GM12878 (cell line): ENCODE results near the gene RASSF8. TPM values are rescaled to one million over a fixed set of nuclear protein-coding genes. Genes with fewer than 3 reads are reported as not detected.

Source experiments
- ATAC-seq: fragments of 200-7000 bp; cut with Tn5 transposase; 3 replicates; pipeline ENCODE4 v1.9.1; 2020; ENCODE audit warnings: mild to moderate bottlenecking, moderate library complexity
- BruUV-seq: library from RNA; stranded (reverse); fragments of 400-500 nt; replicated peaks from 2 replicates; lab custom pipeline; 2021; lab: Mats Ljungman, UMichigan
- CTCF ChIA-PET: fragments of 300-600 bp; sonication (Branson Sonifier 250); formaldehyde crosslinking; extraction: SDS; loops from one replicate; lab custom pipeline; 2021; ENCODE audit warnings: inconsistent platforms; lab: Yijun Ruan, JAX
- POLR2A ChIA-PET: fragments of 350-600 bp; formaldehyde crosslinking; extraction: SDS; loops from one replicate; lab custom pipeline; 2021; ENCODE audit warnings: inconsistent platforms; lab: Charles Lee
- RAD21 ChIA-PET: fragments of 300-600 bp; sonication (Branson Sonifier 250); formaldehyde crosslinking; loops from one replicate; lab custom pipeline; 2023; ENCODE audit warnings: antibody characterized with exemption; ENCODE audit not compliant: unreplicated experiment; lab: Charles Lee
- SMC1A ChIA-PET: fragments of 300-600 bp; sonication (Branson Sonifier 250); formaldehyde crosslinking; loops from one replicate; lab custom pipeline; 2023; ENCODE audit not compliant: unreplicated experiment, uncharacterized antibody; lab: Charles Lee
- DNase-seq: peaks from one replicate; pipeline ENCODE4 v3.0.0-alpha.2; 2011; ENCODE audit warnings: low read depth, low spot score
- FAIRE-seq: peaks from 3 replicates; lab custom pipeline; 2011; peaks lifted over from hg19 to GRCh38; lab: Jason Lieb, UNC
- H2AFZ ChIP-seq: 2 replicates; pipeline ENCODE4 v1.6.0; 2011; ENCODE audit warnings: low read depth, low read length, control low read depth; ENCODE audit not compliant: control insufficient read depth
- H3K27ac ChIP-seq: 2 replicates; pipeline ENCODE4 v1.5.1; 2011; ENCODE audit warnings: control low read depth; ENCODE audit not compliant: control insufficient read depth, insufficient read depth
- H3K27me3 ChIP-seq, 2 experiments: replicated peaks in 1 of 2; 2 replicates each; pipeline versions ENCODE4 v1.6.0 to v1.6.1; 2011; ENCODE audit warnings: low read length in 1 of 2; ENCODE audit not compliant: control insufficient read depth in 2 of 2, insufficient read depth in 2 of 2
- H3K36me3 ChIP-seq, 2 experiments: 2 replicates each; pipeline ENCODE4 v1.5.1; 2011; ENCODE audit warnings: low read length in 1 of 2; ENCODE audit not compliant: control insufficient read depth in 2 of 2, insufficient read depth in 2 of 2
- H3K4me1 ChIP-seq: 2 replicates; pipeline ENCODE4 v1.6.1; 2011; ENCODE audit warnings: mild to moderate bottlenecking, low read length, moderate library complexity, mixed read lengths; ENCODE audit not compliant: control insufficient read depth, insufficient read depth
- H3K4me2 ChIP-seq: 2 replicates; pipeline ENCODE4 v1.6.0; 2011; ENCODE audit warnings: control low read depth; ENCODE audit not compliant: control insufficient read depth, insufficient read depth
- H3K4me3 ChIP-seq: fragments of 200-600 bp; sonication (generic); 2 replicates; pipeline ENCODE4 v1.5.1; 2016
- H3K79me2 ChIP-seq: 2 replicates; pipeline ENCODE4 v1.6.0; 2011; ENCODE audit warnings: low read length; ENCODE audit not compliant: control insufficient read depth, insufficient read depth
- H3K9ac ChIP-seq: 2 replicates; pipeline ENCODE4 v1.8.0; 2011; ENCODE audit warnings: low read length, control low read depth, mixed read lengths; ENCODE audit not compliant: control insufficient read depth, insufficient read depth
- H3K9me3 ChIP-seq: replicated peaks from 3 replicates; pipeline ENCODE4 v1.5.1; 2011; ENCODE audit warnings: mild to moderate bottlenecking, low read length; ENCODE audit not compliant: control insufficient read depth, insufficient read depth
- H4K20me1 ChIP-seq: 2 replicates; pipeline ENCODE4 v1.6.0; 2011; ENCODE audit not compliant: control insufficient read depth, insufficient read depth
- BHLHE40 ChIP-seq, 2 experiments: fragments of 450-650 bp in 1 of 2; IDR thresholded peaks; 2 replicates each; pipeline ENCODE4 v1.6.1; 2011 to 2017; ENCODE audit warnings: low read depth in 2 of 2, borderline replicate concordance in 1 of 2, improper control_type of control experiment in 1 of 2, low read length in 1 of 2, mild to moderate bottlenecking in 1 of 2
- BRCA1 ChIP-seq: IDR thresholded peaks from 2 replicates; pipeline ENCODE4 v1.6.1; 2011; ENCODE audit warnings: low read depth, low read length, improper control_type of control experiment
- CREB1 ChIP-seq: IDR thresholded peaks from 2 replicates; pipeline ENCODE4 v1.6.1; 2012; ENCODE audit warnings: low read depth, mild to moderate bottlenecking, inconsistent platforms
- EED ChIP-seq: sonication (generic); IDR thresholded peaks from 2 replicates; pipeline ENCODE4 v1.6.1; 2016; ENCODE audit warnings: antibody characterized with exemption, low read depth
- FOXK2 ChIP-seq: fragments of 450-650 bp; IDR thresholded peaks from 2 replicates; pipeline ENCODE4 v1.6.1; 2017; ENCODE audit warnings: mild to moderate bottlenecking, moderate library complexity
- IRF5 ChIP-seq: fragments of 450-650 bp; IDR thresholded peaks from 2 replicates; pipeline ENCODE4 v1.6.1; 2017; ENCODE audit warnings: borderline replicate concordance
- MEF2A ChIP-seq: IDR thresholded peaks from 2 replicates; pipeline ENCODE4 v1.6.1; 2011; ENCODE audit warnings: low read depth, mild to moderate bottlenecking, low read length, moderate library complexity; ENCODE audit not compliant: insufficient read depth
- NFYA ChIP-seq: IDR thresholded peaks from 2 replicates; pipeline ENCODE4 v1.6.1; 2011; ENCODE audit warnings: low read depth, mild to moderate bottlenecking, low read length, improper control_type of control experiment, borderline replicate concordance
- NR2C1 ChIP-seq: fragments of 450-650 bp; IDR thresholded peaks from 2 replicates; pipeline ENCODE4 v1.6.1; 2017; ENCODE audit warnings: antibody characterized with exemption, mild to moderate bottlenecking, moderate library complexity
- NRF1 ChIP-seq: conservative IDR thresholded peaks from 2 replicates; pipeline ENCODE4 v1.6.1; 2011; ENCODE audit warnings: mild to moderate bottlenecking, low read depth, low read length, improper control_type of control experiment
- POLR2AphosphoS5 ChIP-seq: IDR thresholded peaks from 2 replicates; pipeline ENCODE4 v1.6.1; 2011; ENCODE audit warnings: mild to moderate bottlenecking, low read length, inconsistent platforms
- POU2F2 ChIP-seq: IDR thresholded peaks from 3 replicates; pipeline ENCODE4 v1.6.1; 2011; ENCODE audit warnings: low read depth, mild to moderate bottlenecking, low read length, borderline replicate concordance
- SMC3 ChIP-seq: IDR thresholded peaks from 2 replicates; pipeline ENCODE4 v1.6.1; 2011; ENCODE audit warnings: low read length, improper control_type of control experiment, borderline replicate concordance
- SPI1 ChIP-seq: IDR thresholded peaks from 2 replicates; pipeline ENCODE4 v1.6.1; 2011; ENCODE audit warnings: low read depth, mild to moderate bottlenecking, low read length, moderate library complexity, borderline replicate concordance; ENCODE audit not compliant: insufficient read depth
- SRF ChIP-seq, 2 experiments: IDR thresholded peaks; 2 replicates each; pipeline ENCODE4 v1.6.1; 2011; ENCODE audit warnings: low read depth in 2 of 2, low read length in 2 of 2, mild to moderate bottlenecking in 1 of 2, moderate library complexity in 1 of 2
- TBL1XR1 ChIP-seq: IDR thresholded peaks from 2 replicates; pipeline ENCODE4 v1.6.1; 2012; ENCODE audit warnings: low read depth, low read length, improper control_type of control experiment
- WGBS: methylation state at CpG from one replicate; pipeline ENCODE4 v1.1.6; 2016; ENCODE audit warnings: low lambda C conversion rate; ENCODE audit not compliant: insufficient replicate concordance, insufficient coverage; ENCODE audit errors: missing lambda C conversion rate; 5-methylcytosine and 5-hydroxymethylcytosine counted together
- in situ Hi-C: fragments of 300-500 bp; cut with MboI; formaldehyde crosslinking; loops from 9 replicates; pipeline ENCODE4 v1.14.3; 2018; ENCODE audit warnings: mixed read lengths
- intact Hi-C: fragments of 100-400 bp; cut with micrococcal nuclease; formaldehyde crosslinking; loops from one replicate; pipeline ENCODE4 v1.14.2; 2022; ENCODE audit not compliant: unreplicated experiment
- polyA plus RNA-seq, 11 experiments: library from polyadenylated mRNA; depleted of rRNA in 4 of 11; unstranded in 6 of 11; stranded (reverse) in 5 of 11; fragments of >200 nt; fragmentation: Nextera tagmentation in 4 of 11; fragmentation: Illumina TruSeq in 1 of 11; extraction: Ambion mirVana in 4 of 11; extraction: Trizol in 1 of 11; gene quantifications; 1 replicate in 1 of 11; 2 replicates in 10 of 11; pipeline versions ENCODE4 v1.2.1 to v1.2.3, GENCODE V29; 2011 to 2016; ENCODE audit warnings: inconsistent platforms in 2 of 11, missing spikeins in 2 of 11, low read depth in 1 of 11
- total RNA-seq, 4 experiments: library from RNA; depleted of rRNA in 3 of 4; stranded (reverse); fragments of >200 nt in 3 of 4; fragmentation: Illumina TruSeq in 1 of 4; extraction: Trizol in 1 of 4; gene quantifications; 2 replicates each; pipeline versions ENCODE4 v1.2.1 to v1.2.3, GENCODE V29; 2013 to 2021
- TF ChIP-seq, protein P1 (sequence below): fragments of 450-650 bp; IDR thresholded peaks from 2 replicates; pipeline ENCODE4 v1.6.1; 2016; ENCODE audit warnings: mild to moderate bottlenecking
- TF ChIP-seq, protein P2 (sequence below): fragments of 450-650 bp; IDR thresholded peaks from 2 replicates; pipeline ENCODE4 v1.6.1; 2018; ENCODE audit warnings: mild to moderate bottlenecking, low read depth, moderate library complexity; ENCODE audit not compliant: partially characterized antibody

Gene RASSF8
- total and polyA plus RNA-seq, 10 of the 15 experiments (the other 5 are each of a cell fraction or from before 2014, with no cell fraction given) = 0.06 to 0.18 (median 0.08) TPM; not detected in 6

- H3K79me2 ChIP-seq = no peaks in the 10 kb centered on the region
- no peak for DNase-seq
- no peaks in the 10 kb centered on the region for H3K4me1 ChIP-seq
- ChIA-PET SMC1A (no interaction called here), CTCF (no interaction called here), POLR2A (no interaction called here), RAD21 (no interaction called here)
- no TSS peak for BruUV-seq
- H4K20me1 ChIP-seq = no peaks in the 10 kb centered on the region
- no peak overlapping the region for H3K27ac ChIP-seq
- ATAC-seq = no peak
- no peak overlapping the region for H3K4me3 ChIP-seq
- H3K9ac ChIP-seq = no peak overlapping the region
- no peaks in the 10 kb centered on the region; a peak in 1 of 4 replicates for H3K27me3 ChIP-seq
- H2AFZ ChIP-seq = no peak overlapping the region
- no peak overlapping the region for H3K4me2 ChIP-seq
- intact Hi-C loops (no loop called here), in situ Hi-C loops (no loop called here)
- TF ChIP-seq SMC3 = no peak
- TF ChIP-seq NR2C1 = no peak
- no peak for TF ChIP-seq MEF2A
- TF ChIP-seq, protein P1, sequence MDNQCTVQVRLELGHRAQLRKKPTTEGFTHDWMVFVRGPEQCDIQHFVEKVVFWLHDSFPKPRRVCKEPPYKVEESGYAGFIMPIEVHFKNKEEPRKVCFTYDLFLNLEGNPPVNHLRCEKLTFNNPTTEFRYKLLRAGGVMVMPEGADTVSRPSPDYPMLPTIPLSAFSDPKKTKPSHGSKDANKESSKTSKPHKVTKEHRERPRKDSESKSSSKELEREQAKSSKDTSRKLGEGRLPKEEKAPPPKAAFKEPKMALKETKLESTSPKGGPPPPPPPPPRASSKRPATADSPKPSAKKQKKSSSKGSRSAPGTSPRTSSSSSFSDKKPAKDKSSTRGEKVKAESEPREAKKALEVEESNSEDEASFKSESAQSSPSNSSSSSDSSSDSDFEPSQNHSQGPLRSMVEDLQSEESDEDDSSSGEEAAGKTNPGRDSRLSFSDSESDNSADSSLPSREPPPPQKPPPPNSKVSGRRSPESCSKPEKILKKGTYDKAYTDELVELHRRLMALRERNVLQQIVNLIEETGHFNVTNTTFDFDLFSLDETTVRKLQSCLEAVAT = no peak
- TF ChIP-seq BRCA1 = no peak
- no peak for TF ChIP-seq SPI1
- TF ChIP-seq POLR2AphosphoS5 = no peak
- no peak for TF ChIP-seq CREB1
- no peak for TF ChIP-seq POU2F2
- no peak for TF ChIP-seq NFYA
- TF ChIP-seq IRF5 = no peak
- TF ChIP-seq, protein P2, sequence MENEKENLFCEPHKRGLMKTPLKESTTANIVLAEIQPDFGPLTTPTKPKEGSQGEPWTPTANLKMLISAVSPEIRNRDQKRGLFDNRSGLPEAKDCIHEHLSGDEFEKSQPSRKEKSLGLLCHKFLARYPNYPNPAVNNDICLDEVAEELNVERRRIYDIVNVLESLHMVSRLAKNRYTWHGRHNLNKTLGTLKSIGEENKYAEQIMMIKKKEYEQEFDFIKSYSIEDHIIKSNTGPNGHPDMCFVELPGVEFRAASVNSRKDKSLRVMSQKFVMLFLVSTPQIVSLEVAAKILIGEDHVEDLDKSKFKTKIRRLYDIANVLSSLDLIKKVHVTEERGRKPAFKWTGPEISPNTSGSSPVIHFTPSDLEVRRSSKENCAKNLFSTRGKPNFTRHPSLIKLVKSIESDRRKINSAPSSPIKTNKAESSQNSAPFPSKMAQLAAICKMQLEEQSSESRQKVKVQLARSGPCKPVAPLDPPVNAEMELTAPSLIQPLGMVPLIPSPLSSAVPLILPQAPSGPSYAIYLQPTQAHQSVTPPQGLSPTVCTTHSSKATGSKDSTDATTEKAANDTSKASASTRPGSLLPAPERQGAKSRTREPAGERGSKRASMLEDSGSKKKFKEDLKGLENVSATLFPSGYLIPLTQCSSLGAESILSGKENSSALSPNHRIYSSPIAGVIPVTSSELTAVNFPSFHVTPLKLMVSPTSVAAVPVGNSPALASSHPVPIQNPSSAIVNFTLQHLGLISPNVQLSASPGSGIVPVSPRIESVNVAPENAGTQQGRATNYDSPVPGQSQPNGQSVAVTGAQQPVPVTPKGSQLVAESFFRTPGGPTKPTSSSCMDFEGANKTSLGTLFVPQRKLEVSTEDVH = no peak
- no peak for TF ChIP-seq EED
- TF ChIP-seq SRF (IDR thresholded peaks at IDR 0.05; ENCODE audit: low read depth in 2 of 2, low read length in 2 of 2) = no peak
- no peak for TF ChIP-seq NRF1
- TF ChIP-seq BHLHE40 (IDR thresholded peaks at IDR 0.05; ENCODE audit: borderline replicate concordance in 1 of 2, low read depth in 2 of 2, low read length in 1 of 2) = no peak
- TF ChIP-seq FOXK2 = no peak
- TF ChIP-seq TBL1XR1 = no peak
- no peaks in the 10 kb centered on the region for H3K36me3 ChIP-seq
- no peaks in the 10 kb centered on the region for H3K9me3 ChIP-seq
- WGBS = 44% methylated on average over 2 of the region's 2 CpGs
- FAIRE-seq = no peak
Observed at GRCh38 chr12:25939606-25940005, 18.9 kb upstream of the RASSF8 start.
